Erythroblast (primary cell): ENCODE results near the gene DUSP16.

Source experiments
- GATA1 ChIP-seq: IDR thresholded peaks from 2 replicates; pipeline ENCODE4 v1.6.1; 2011; ENCODE audit warnings: low read depth, mild to moderate bottlenecking, control low read depth, low read length, moderate library complexity
- POLR2A ChIP-seq: IDR thresholded peaks from 2 replicates; pipeline ENCODE4 v1.6.1; 2011; ENCODE audit warnings: mild to moderate bottlenecking, low read length

GRCh38 chr12:12608557-12608957 is 45.9 kb upstream of the DUSP16 start:
- no peak for TF ChIP-seq POLR2A
- TF ChIP-seq GATA1, result no peak
